Neural progenitor cell (in vitro differentiated cells): ENCODE results near the gene SELENBP1.

Source experiments
- CTCF ChIP-seq: fragments of 200-600 bp; sonication (generic); IDR thresholded peaks from 2 replicates; pipeline ENCODE4 v1.5.1; 2017; ENCODE audit warnings: antibody characterized with exemption, mild to moderate bottlenecking
- EZH2phosphoT487 ChIP-seq: fragments of 200-600 bp; sonication (generic); IDR thresholded peaks from 2 replicates; pipeline ENCODE4 v1.6.1; 2017; ENCODE audit warnings: antibody characterized with exemption

GRCh38 chr1:151347523-151348246 is 24.8 kb downstream of the SELENBP1 start:
- no peak for TF ChIP-seq CTCF
- no peak for TF ChIP-seq EZH2phosphoT487
